Measurements from ENCODE around the gene CEP170.
A peak's percentile ranks its signal among the peaks of the same experiment; 100 is the strongest.

Gene CEP170

GRCh38 chr1:243294723-243295121, 39.6 kb upstream of the CEP170 start (continued):
- TF ChIP-seq ZNF280D (tag by site-specific recombination; IDR thresholded peaks at IDR 0.05) = no peak

- ChIA-PET CTCF (interaction anchor here (0.6 to 0.7 kb wide), 4 partner anchors 24 to 1288 kb away, joined by 3 to 5 read pairs (median 3); partner anchors contain the start of gene PLD5), POLR2A (interaction anchor here (0.6 to 0.8 kb wide), 2 partner anchors 1385 to 1492 kb away, joined by 3 to 7 read pairs; no protein-coding TSS in a partner anchor)
- Histone ChIP-seq H3K27ac (ENCODE audit: extremely low read depth, low read depth, low read length) (no peak overlapping the region), H3K9me3 (ENCODE audit: control insufficient read depth, insufficient read depth, low read depth, low read length) (no peaks in the 10 kb centered on the region), H3K4me3 (ENCODE audit: low read depth, low read length) (no peak overlapping the region), H3K36me3 (ENCODE audit: control insufficient read depth in 2 of 2, insufficient read depth in 1 of 2, low read length in 2 of 2) (peaks cover 0 to 26% of the 10 kb centered on the region in 2 experiments; a peak in 1 of 3 replicates), H3K4me1 (ENCODE audit: control insufficient read depth, insufficient read depth, low read length) (no peaks in the 10 kb centered on the region)
- TF ChIP-seq ZNF596 (tag by site-specific recombination; IDR thresholded peaks at IDR 0.05) (peak; percentile 91), ZNF114 (tag by site-specific recombination; IDR thresholded peaks at IDR 0.05) (no peak), PRDM2 (tag by site-specific recombination; IDR thresholded peaks at IDR 0.05; ENCODE audit: borderline replicate concordance) (no peak), SETDB1 (IDR thresholded peaks at IDR 0.05; ENCODE audit: insufficient read length, low read length) (no peak), ZNF548 (tag by site-specific recombination; IDR thresholded peaks at IDR 0.05) (no peak)
Measured at GRCh38 chr1:243293941-243294722, 39.1 kb upstream of the CEP170 start.

- CTCF ChIA-PET = no interaction called here
Measured at GRCh38 chr1:243292117-243292516, 37.0 kb upstream of the CEP170 start.

More at GRCh38 chr1:243292117-243292516, 37.0 kb upstream of the CEP170 start:
- H3K9me3 ChIP-seq (ENCODE audit: control insufficient read depth, insufficient read depth, low read depth, low read length) = no peaks in the 10 kb centered on the region
- no peaks in the 10 kb centered on the region for H3K4me1 ChIP-seq (ENCODE audit: control insufficient read depth, insufficient read depth, low read length)
- H3K4me3 ChIP-seq (ENCODE audit: low read depth, low read length) = no peak overlapping the region
- no peak for TF ChIP-seq WT1 (tag by site-specific recombination; IDR thresholded peaks at IDR 0.05)
- no peak for TF ChIP-seq ZNF707 (tag by site-specific recombination; IDR thresholded peaks at IDR 0.05)
- TF ChIP-seq ZNF48 (tag by site-specific recombination; IDR thresholded peaks at IDR 0.05) = no peak
- no peak for TF ChIP-seq ZNF174 (tag by site-specific recombination; IDR thresholded peaks at IDR 0.05)
- TF ChIP-seq ZNF157 (tag by site-specific recombination; IDR thresholded peaks at IDR 0.05) = no peak
- TF ChIP-seq SCRT1 (tag by site-specific recombination; IDR thresholded peaks at IDR 0.05; ENCODE audit: borderline replicate concordance) = no peak
- no peak for TF ChIP-seq ZBTB44 (tag by site-specific recombination; IDR thresholded peaks at IDR 0.05)
- TF ChIP-seq GLIS1 (tag by site-specific recombination; IDR thresholded peaks at IDR 0.05) = no peak
- no peak for TF ChIP-seq REPIN1 (tag by site-specific recombination; IDR thresholded peaks at IDR 0.05; ENCODE audit: low read depth)
- TF ChIP-seq SETDB1 (IDR thresholded peaks at IDR 0.05; ENCODE audit: insufficient read length, low read length) = no peak
- no peak for TF ChIP-seq ZNF394 (tag by site-specific recombination; IDR thresholded peaks at IDR 0.05; ENCODE audit: borderline replicate concordance)
- TF ChIP-seq ZNF596 (tag by site-specific recombination; IDR thresholded peaks at IDR 0.05) = no peak
- POLR2A ChIA-PET = no interaction called here
- no peak overlapping the region for H3K27ac ChIP-seq (ENCODE audit: extremely low read depth, low read depth, low read length)
- H3K36me3 ChIP-seq (ENCODE audit: control insufficient read depth in 2 of 2, insufficient read depth in 1 of 2, low read length in 2 of 2) = peaks cover 3 to 31% of the 10 kb centered on the region in 2 experiments; a peak in 2 of 3 replicates
